Measurements from ENCODE around the gene CBFA2T3.

GRCh38 chr16:88938777-88939244 lies 38.2 kb downstream of the CBFA2T3 start:
- TF ChIP-seq CTCF (IDR thresholded peaks at IDR 0.05; ENCODE audit: low read depth, low read length): no peak
- no peak for TF ChIP-seq EZH2phosphoT487 (IDR thresholded peaks at IDR 0.05; ENCODE audit: low read depth)
